Esophagus muscularis mucosa (tissue), 4 donors: ENCODE results near the gene PRSS48.

ENCODE experiments used
- CTCF ChIP-seq, 3 experiments: fragments of 200-600 bp in 2 of 3; fragments of 450-650 bp in 1 of 3; sonication (generic) in 2 of 3; IDR thresholded peaks; one replicate each; pipeline ENCODE4 v1.5.1; 2017 to 2019; ENCODE audit warnings: antibody characterized with exemption in 3 of 3, mild to moderate bottlenecking in 2 of 3, moderate library complexity in 1 of 3
- EP300 ChIP-seq: sonication (generic); formaldehyde crosslinking; IDR thresholded peaks from one replicate; pipeline ENCODE4 v1.6.1; 2017; ENCODE audit warnings: antibody characterized with exemption
- POLR2AphosphoS5 ChIP-seq, 2 donors: sonication (generic); formaldehyde crosslinking; IDR thresholded peaks; one replicate each; pipeline ENCODE4 v1.6.1; 2017; ENCODE audit warnings: antibody characterized with exemption in 2 of 2

- TF ChIP-seq CTCF (IDR thresholded peaks at IDR 0.05) = no peak
- no peak for TF ChIP-seq POLR2AphosphoS5 (IDR thresholded peaks at IDR 0.05)
- TF ChIP-seq EP300 = no peak
Measured at GRCh38 chr4:151291485-151291884, 14.5 kb downstream of the PRSS48 start.
